ENCODE data around the gene RIPOR2.

GRCh38 chr6:24833711-24834386, 101.9 kb downstream of the RIPOR2 start:
- TF ChIP-seq, protein P1, sequence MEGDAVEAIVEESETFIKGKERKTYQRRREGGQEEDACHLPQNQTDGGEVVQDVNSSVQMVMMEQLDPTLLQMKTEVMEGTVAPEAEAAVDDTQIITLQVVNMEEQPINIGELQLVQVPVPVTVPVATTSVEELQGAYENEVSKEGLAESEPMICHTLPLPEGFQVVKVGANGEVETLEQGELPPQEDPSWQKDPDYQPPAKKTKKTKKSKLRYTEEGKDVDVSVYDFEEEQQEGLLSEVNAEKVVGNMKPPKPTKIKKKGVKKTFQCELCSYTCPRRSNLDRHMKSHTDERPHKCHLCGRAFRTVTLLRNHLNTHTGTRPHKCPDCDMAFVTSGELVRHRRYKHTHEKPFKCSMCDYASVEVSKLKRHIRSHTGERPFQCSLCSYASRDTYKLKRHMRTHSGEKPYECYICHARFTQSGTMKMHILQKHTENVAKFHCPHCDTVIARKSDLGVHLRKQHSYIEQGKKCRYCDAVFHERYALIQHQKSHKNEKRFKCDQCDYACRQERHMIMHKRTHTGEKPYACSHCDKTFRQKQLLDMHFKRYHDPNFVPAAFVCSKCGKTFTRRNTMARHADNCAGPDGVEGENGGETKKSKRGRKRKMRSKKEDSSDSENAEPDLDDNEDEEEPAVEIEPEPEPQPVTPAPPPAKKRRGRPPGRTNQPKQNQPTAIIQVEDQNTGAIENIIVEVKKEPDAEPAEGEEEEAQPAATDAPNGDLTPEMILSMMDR (IDR thresholded peaks at IDR 0.05; ENCODE audit: extremely low read depth in 1 of 2, insufficient read depth in 1 of 2, low read depth in 1 of 2, low read length in 2 of 2) = no peak
- no peak for TF ChIP-seq GATA2 (IDR thresholded peaks at IDR 0.05; ENCODE audit: insufficient read depth, insufficient read length, low read depth, low read length)
- no peak for TF ChIP-seq EZH2 (IDR thresholded peaks at IDR 0.05; ENCODE audit: borderline replicate concordance, low read depth, low read length, severe bottlenecking)
- TF ChIP-seq POLR2AphosphoS5 (IDR thresholded peaks at IDR 0.05; ENCODE audit: insufficient read depth, low read depth, low read length) = no peak
- TF ChIP-seq POLR2A (IDR thresholded peaks at IDR 0.05; ENCODE audit: low read depth, low read length) = no peak
- TF ChIP-seq, protein P2, sequence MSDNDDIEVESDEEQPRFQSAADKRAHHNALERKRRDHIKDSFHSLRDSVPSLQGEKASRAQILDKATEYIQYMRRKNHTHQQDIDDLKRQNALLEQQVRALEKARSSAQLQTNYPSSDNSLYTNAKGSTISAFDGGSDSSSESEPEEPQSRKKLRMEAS (IDR thresholded peaks at IDR 0.05; ENCODE audit: insufficient read depth, insufficient read length) = no peak

All from endothelial cell of umbilical vein (primary cell).